Activated naive CD4-positive, alpha-beta T cell treated with anti-CD3 and anti-CD28 coated beads, Interleukin-2, amount 10 ng/mL, durations not matched to agents 7 days and 5 days (primary cell): Measurements from ENCODE around the gene PLEKHM1.

Source experiments
- CTCF ChIA-PET: fragments of 350-600 bp; sonication (Branson Sonifier 250); formaldehyde crosslinking; loops from one replicate; lab custom pipeline; 2021; ENCODE audit warnings: antibody characterized with exemption; lab: Charles Lee
- DNase-seq: peaks from one replicate; pipeline ENCODE4 v3.0.0-alpha.2; 2020
- H3K27ac Mint-ChIP-seq: one replicate; pipeline ENCODE4 v1.8.0; 2021; ENCODE audit warnings: mild to moderate bottlenecking, moderate library complexity, mixed read lengths
- H3K27me3 Mint-ChIP-seq: one replicate; pipeline ENCODE4 v1.8.0; 2021; ENCODE audit warnings: mild to moderate bottlenecking, mixed read lengths
- H3K36me3 Mint-ChIP-seq: one replicate; pipeline ENCODE4 v1.8.0; 2021; ENCODE audit warnings: mixed read lengths
- H3K4me1 Mint-ChIP-seq: one replicate; pipeline ENCODE4 v1.8.0; 2021; ENCODE audit warnings: mixed read lengths
- H3K4me3 Mint-ChIP-seq: one replicate; pipeline ENCODE4 v1.8.0; 2021; ENCODE audit warnings: mild to moderate bottlenecking, moderate library complexity, mixed read lengths
- H3K9me3 Mint-ChIP-seq: one replicate; pipeline ENCODE4 v1.8.0; 2021; ENCODE audit warnings: mixed read lengths

Gene PLEKHM1

GRCh38 chr17:45440161-45440778 is 50.3 kb downstream of the PLEKHM1 start:
- no peak overlapping the region for H3K27ac Mint-ChIP-seq
- H3K9me3 Mint-ChIP-seq, result no peaks in the 10 kb centered on the region
- H3K36me3 Mint-ChIP-seq, result peaks cover 12% of the 10 kb centered on the region
- H3K4me3 Mint-ChIP-seq, result no peak overlapping the region
- H3K4me1 Mint-ChIP-seq, result peaks cover 32% of the 10 kb centered on the region
- no peak for DNase-seq
- CTCF ChIA-PET, result interaction anchor here (1.1 to 2.3 kb wide), 2 partner anchors 9 to 11 kb away, joined by 4 to 6 read pairs; no protein-coding TSS in a partner anchor
- no peaks in the 10 kb centered on the region for H3K27me3 Mint-ChIP-seq

DNA sequence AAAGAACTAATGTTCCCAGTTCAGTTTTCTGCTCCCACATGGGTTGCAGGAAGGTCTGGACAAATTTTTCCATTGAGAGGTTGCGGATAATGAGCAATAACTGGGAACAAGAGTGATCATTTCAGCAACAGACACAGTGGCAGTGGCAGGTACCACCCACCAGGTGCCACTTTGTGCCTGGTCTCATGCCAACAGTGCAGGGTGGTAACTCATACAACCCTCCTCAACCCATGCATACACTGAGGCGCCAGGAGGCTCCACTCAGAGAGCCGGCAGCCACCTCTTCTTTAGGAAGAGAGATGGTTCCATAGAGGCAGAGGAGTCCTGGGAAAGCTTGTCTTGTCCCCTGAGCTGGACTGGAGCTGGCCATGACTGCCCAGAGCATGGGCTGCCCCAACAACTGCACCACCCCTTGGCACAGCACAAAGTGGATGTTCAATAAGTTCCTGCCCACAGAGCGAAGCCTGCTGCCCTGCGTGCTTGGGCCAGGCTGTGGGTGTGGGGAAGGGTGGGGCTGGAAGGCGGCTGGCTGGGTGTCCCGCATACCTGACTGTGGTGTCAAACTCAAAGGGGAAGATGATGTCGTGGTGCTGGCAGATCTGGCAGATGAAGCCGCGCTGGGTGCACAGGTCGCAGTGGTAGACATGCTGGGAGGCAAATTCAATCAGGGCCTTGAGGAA is 51.5 kb downstream of the PLEKHM1 start:
- H3K4me1 Mint-ChIP-seq, result peaks cover 22% of the 10 kb centered on the region
- no peaks in the 10 kb centered on the region for H3K27me3 Mint-ChIP-seq
- DNase-seq, result no peak
- CTCF ChIA-PET, result no interaction called here
- H3K27ac Mint-ChIP-seq, result no peak overlapping the region
- no peak overlapping the region for H3K4me3 Mint-ChIP-seq
- peaks cover 8% of the 10 kb centered on the region for H3K36me3 Mint-ChIP-seq
- H3K9me3 Mint-ChIP-seq, result no peaks in the 10 kb centered on the region

DNA sequence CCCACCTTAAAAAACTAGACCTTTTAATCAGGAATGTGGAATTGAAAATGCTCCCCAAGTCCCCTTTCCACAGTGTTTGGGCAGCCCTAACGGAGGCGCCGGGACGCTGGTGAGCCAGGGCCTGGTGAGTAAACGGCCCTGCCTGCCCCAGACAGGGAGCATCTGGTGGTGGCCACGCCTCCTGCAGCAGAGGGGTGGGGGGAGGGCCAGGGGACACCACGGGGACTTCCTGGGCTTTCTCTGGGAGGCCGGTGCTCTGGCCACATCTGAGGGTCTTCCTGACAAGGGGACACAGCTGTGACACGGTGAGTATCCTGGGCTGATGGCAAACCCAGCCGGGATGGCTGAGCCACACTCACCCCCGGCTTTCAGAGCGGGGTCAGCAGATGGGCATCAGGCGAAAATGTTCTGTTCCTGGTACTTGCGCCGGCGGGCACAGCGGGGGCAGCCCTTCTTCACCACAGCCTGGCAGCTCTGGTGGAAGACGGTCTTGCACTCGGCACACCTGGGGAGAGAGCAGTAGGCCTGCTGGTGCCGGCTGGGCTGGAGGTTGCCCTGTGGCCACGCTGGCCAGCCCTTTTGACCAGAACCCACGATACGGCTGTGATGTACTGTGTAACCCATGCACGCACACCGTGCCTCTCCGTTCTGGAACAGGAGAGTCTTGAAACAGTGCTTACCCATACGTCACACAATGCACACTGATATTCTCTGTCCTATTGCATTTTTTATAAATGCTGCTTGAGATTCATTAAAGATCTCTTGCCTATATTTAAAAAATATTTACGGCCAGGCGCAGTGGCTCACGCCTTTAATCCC is 52.8 kb downstream of the PLEKHM1 start:
- H3K4me1 Mint-ChIP-seq, result peaks cover 25% of the 10 kb centered on the region
- peaks cover 8% of the 10 kb centered on the region for H3K36me3 Mint-ChIP-seq
- H3K4me3 Mint-ChIP-seq, result no peak overlapping the region
- no peak overlapping the region for H3K27ac Mint-ChIP-seq
- no peaks in the 10 kb centered on the region for H3K9me3 Mint-ChIP-seq
- CTCF ChIA-PET, result no interaction called here
- H3K27me3 Mint-ChIP-seq, result no peaks in the 10 kb centered on the region
- no peak for DNase-seq

GRCh38 chr17:45436625-45437464 is 53.7 kb downstream of the PLEKHM1 start:
- H3K4me3 Mint-ChIP-seq, result no peak overlapping the region
- no peak overlapping the region for H3K27ac Mint-ChIP-seq
- CTCF ChIA-PET, result no interaction called here
- no peak for DNase-seq
- H3K27me3 Mint-ChIP-seq, result no peaks in the 10 kb centered on the region
- no peaks in the 10 kb centered on the region for H3K9me3 Mint-ChIP-seq
- peaks cover 25% of the 10 kb centered on the region for H3K4me1 Mint-ChIP-seq
- peaks cover 8% of the 10 kb centered on the region for H3K36me3 Mint-ChIP-seq

DNA sequence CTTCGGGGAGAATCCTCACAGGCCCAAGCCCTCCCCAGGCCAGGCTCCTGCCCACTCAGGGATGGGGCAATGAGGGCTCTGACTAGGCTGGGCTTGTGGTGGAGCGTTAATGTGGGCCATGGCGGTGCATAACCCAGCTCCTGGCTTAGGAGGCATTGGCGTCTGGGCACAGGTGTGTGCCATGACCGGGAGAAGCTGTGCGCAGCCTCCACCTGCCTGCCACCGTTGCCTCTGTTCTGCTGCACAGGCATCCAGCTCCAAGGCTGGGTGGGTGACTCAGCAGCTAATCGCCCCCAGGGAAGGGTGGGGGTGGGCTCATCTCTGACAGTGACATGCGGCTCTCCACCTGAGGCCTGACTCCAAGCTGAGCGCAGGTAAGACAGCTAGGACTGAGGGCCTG is 54.4 kb downstream of the PLEKHM1 start:
- CTCF ChIA-PET, result no interaction called here
- DNase-seq, result no peak
- peaks cover 5% of the 10 kb centered on the region for H3K27me3 Mint-ChIP-seq
- H3K4me1 Mint-ChIP-seq, result peaks cover 23% of the 10 kb centered on the region
- H3K9me3 Mint-ChIP-seq, result no peaks in the 10 kb centered on the region
- no peak overlapping the region for H3K4me3 Mint-ChIP-seq
- H3K36me3 Mint-ChIP-seq, result peaks cover 5% of the 10 kb centered on the region
- H3K27ac Mint-ChIP-seq, result no peak overlapping the region

GRCh38 chr17:45435481-45435880 is 55.0 kb downstream of the PLEKHM1 start:
- Mint-ChIP-seq H3K36me3 (peaks cover 6% of the 10 kb centered on the region), H3K27ac (no peak overlapping the region), H3K9me3 (no peaks in the 10 kb centered on the region), H3K27me3 (peaks cover 12% of the 10 kb centered on the region), H3K4me3 (no peak overlapping the region), H3K4me1 (peaks cover 23% of the 10 kb centered on the region)
- no peak for DNase-seq
- CTCF ChIA-PET, result no interaction called here

DNA sequence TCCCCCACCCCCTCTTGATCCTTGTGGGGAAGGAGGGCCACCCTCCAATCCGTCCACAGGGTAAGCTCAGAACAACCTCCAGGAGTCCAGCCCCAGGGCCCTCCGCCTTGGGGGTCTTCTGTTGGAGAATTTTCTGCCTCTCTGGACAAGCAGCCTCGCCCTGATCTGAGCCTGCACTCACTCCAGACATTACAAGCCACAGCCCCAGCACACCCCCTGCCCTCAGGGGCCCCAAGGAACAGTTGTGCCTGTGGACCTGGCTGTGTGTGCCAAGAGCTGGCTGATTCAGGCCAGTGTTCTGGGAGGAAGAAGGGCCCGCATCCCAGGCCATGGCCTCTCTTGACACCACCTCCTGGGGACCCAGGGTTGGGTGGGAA is 57.4 kb downstream of the PLEKHM1 start:
- CTCF ChIA-PET, result no interaction called here
- H3K4me1 Mint-ChIP-seq, result peaks cover 28% of the 10 kb centered on the region
- peaks cover 6% of the 10 kb centered on the region for H3K36me3 Mint-ChIP-seq
- peaks cover 21% of the 10 kb centered on the region for H3K27me3 Mint-ChIP-seq
- DNase-seq, result no peak
- peak overlapping the region; percentile 33 for H3K27ac Mint-ChIP-seq
- peak overlapping the region; percentile 68 for H3K4me3 Mint-ChIP-seq
- no peaks in the 10 kb centered on the region for H3K9me3 Mint-ChIP-seq

DNA sequence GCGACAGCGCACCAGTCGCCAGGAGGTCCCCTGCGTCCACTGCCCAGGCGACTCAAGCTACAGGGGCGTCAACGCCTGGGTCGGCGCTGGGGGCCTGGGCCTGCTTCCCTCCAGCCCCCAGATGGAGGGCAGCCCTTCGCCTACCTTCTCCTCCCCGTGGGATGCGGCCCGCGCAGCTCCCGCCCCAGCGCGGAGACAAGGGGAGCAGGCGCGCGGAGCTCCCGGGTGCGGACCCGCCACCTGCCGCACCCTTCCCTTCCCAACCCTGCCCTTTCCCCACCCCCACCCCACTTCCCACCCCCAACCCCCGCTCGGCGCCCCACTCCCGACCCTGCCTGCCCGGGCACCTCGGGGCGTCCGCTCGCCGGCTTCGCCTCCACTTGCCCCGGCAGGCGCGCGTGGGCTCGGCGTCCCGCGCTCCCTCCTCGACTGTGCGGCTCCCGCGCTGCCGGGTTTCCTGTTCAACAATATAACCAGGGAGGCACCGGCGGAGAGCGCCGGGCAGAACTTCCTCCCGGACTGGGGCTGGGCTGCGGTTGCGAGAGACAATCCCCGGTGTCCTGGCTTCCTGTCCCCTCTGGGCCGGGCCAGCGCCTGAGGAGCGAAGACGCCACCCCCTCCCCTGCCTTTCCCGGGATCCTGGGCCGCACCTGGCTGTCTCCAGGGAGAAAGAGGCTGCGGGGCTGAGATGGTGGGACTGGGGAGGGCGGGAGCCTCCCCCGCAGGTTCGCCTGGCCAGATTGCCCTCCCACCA is 57.9 kb downstream of the PLEKHM1 start, which contains the start of gene ARHGAP27:
ARHGAP27 (minus strand) TSS at position 466 of the 754 bp plus-strand sequence. CDS start 2,591 bp downstream, outside the sequence.
- peak; percentile 73 for DNase-seq
- Mint-ChIP-seq H3K36me3 (peaks cover 6% of the 10 kb centered on the region), H3K4me3 (peak within 1 kb of the TSS; percentile 79), H3K27me3 (peaks cover 21% of the 10 kb centered on the region), H3K27ac (peak within 1 kb of the TSS; percentile 33), H3K9me3 (no peaks in the 10 kb centered on the region), H3K4me1 (peaks cover 32% of the 10 kb centered on the region)
- CTCF ChIA-PET, result no interaction called here

- Mint-ChIP-seq H3K27ac (no peak overlapping the region), H3K9me3 (no peaks in the 10 kb centered on the region), H3K4me1 (peaks cover 32% of the 10 kb centered on the region), H3K27me3 (peaks cover 29% of the 10 kb centered on the region), H3K36me3 (peaks cover 4% of the 10 kb centered on the region), H3K4me3 (peak overlapping the region; percentile 79)
- DNase-seq, result peak; percentile 91
- CTCF ChIA-PET, result interaction anchor here (1.5 kb wide), 1 partner anchor 9 kb away, joined by 4 read pairs; no protein-coding TSS in a partner anchor
Observed at GRCh38 chr17:45431531-45432404, 58.8 kb downstream of the PLEKHM1 start.

GRCh38 chr17:45430738-45431530 is 59.6 kb downstream of the PLEKHM1 start:
- CTCF ChIA-PET, result interaction anchor here (1.5 kb wide), 1 partner anchor 10 kb away, joined by 4 read pairs; no protein-coding TSS in a partner anchor
- H3K36me3 Mint-ChIP-seq, result peaks cover 4% of the 10 kb centered on the region
- H3K4me1 Mint-ChIP-seq, result peaks cover 32% of the 10 kb centered on the region
- peak; percentile 69 for DNase-seq
- no peaks in the 10 kb centered on the region for H3K9me3 Mint-ChIP-seq
- peaks cover 37% of the 10 kb centered on the region for H3K27me3 Mint-ChIP-seq
- H3K27ac Mint-ChIP-seq, result peak overlapping the region; percentile 45
- peak overlapping the region; percentile 79 for H3K4me3 Mint-ChIP-seq

GRCh38 chr17:45430006-45430737 is 60.3 kb downstream of the PLEKHM1 start:
- no peak for DNase-seq
- no peaks in the 10 kb centered on the region for H3K9me3 Mint-ChIP-seq
- H3K27ac Mint-ChIP-seq, result no peak overlapping the region
- CTCF ChIA-PET, result no interaction called here
- peaks cover 32% of the 10 kb centered on the region for H3K4me1 Mint-ChIP-seq
- H3K4me3 Mint-ChIP-seq, result peak overlapping the region; percentile 79
- peaks cover 4% of the 10 kb centered on the region for H3K36me3 Mint-ChIP-seq
- H3K27me3 Mint-ChIP-seq, result peaks cover 37% of the 10 kb centered on the region
